ENCODE measurements around the gene RLIM.

DNA sequence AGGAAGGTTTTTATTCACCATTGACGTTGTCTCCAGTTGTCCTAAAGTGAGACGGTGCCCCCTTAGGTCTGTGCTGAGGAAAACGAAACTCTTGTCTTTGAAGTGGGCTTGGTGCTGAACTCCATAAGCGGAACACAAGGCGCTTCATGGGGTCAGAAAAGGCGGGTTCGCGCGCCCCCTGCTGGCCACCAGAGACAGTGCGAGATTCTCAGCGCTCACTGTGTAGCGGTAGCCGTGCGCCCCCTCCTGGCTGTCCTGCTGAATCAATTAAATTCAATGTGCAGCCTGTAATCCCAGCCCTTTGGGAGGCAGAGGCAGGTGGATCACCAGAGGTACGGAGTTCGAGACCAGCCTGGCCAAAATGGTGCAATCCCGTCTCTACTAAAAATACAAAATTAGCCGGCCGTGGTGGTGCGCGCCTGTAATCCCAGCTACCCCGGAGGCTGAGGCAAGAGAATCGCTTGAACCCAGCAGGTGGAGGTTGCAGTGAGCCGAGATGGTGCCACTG lies 64.1 kb downstream of the RLIM start:
- no peak for TF ChIP-seq POLR2A (IDR thresholded peaks at IDR 0.05)
- TF ChIP-seq, protein P1, sequence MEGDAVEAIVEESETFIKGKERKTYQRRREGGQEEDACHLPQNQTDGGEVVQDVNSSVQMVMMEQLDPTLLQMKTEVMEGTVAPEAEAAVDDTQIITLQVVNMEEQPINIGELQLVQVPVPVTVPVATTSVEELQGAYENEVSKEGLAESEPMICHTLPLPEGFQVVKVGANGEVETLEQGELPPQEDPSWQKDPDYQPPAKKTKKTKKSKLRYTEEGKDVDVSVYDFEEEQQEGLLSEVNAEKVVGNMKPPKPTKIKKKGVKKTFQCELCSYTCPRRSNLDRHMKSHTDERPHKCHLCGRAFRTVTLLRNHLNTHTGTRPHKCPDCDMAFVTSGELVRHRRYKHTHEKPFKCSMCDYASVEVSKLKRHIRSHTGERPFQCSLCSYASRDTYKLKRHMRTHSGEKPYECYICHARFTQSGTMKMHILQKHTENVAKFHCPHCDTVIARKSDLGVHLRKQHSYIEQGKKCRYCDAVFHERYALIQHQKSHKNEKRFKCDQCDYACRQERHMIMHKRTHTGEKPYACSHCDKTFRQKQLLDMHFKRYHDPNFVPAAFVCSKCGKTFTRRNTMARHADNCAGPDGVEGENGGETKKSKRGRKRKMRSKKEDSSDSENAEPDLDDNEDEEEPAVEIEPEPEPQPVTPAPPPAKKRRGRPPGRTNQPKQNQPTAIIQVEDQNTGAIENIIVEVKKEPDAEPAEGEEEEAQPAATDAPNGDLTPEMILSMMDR (IDR thresholded peaks at IDR 0.05), result peak; percentile 98 to 100 (median 98)
